ENCODE results near the gene TYRP1.

GRCh38 chr9:12717907-12718306 lies 24.7 kb downstream of the TYRP1 start:
- TF ChIP-seq CTCF (IDR thresholded peaks at IDR 0.05) = no peak
- no peak for TF ChIP-seq POLR2A (IDR thresholded peaks at IDR 0.05)

Measured in esophagus squamous epithelium (tissue), 4 donors.